HG03558 (cell line): ENCODE data around the gene GRM7.

Experiments used
- ATAC-seq: cut with Tn5 transposase; IDR thresholded peaks from one replicate; pipeline ENCODE4 v1.9.1; 2021; ENCODE audit warnings: moderate number of reproducible peaks; ENCODE audit not compliant: unreplicated experiment; ENCODE audit errors: extremely low read depth

GRM7 gene

DNA sequence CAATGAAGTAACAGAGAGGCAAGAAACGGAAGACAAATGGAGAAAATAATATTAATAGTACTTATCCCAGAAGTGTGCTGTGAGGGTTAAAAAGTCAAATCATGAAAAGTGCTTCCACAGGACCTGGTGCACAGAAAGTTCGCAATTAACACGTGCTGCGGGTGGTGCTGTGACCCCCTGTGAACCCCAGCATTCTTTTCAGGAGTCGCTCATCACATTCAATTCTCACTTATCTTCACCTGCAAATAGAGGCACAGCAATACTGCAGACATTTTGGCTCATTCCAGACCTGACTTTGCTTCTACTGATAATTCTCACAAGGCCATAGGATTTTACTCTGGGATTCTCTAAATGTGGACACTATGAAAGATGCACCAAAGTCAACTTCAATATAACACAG is 584.4 kb downstream of the GRM7 start:
- ATAC-seq: no peak

DNA sequence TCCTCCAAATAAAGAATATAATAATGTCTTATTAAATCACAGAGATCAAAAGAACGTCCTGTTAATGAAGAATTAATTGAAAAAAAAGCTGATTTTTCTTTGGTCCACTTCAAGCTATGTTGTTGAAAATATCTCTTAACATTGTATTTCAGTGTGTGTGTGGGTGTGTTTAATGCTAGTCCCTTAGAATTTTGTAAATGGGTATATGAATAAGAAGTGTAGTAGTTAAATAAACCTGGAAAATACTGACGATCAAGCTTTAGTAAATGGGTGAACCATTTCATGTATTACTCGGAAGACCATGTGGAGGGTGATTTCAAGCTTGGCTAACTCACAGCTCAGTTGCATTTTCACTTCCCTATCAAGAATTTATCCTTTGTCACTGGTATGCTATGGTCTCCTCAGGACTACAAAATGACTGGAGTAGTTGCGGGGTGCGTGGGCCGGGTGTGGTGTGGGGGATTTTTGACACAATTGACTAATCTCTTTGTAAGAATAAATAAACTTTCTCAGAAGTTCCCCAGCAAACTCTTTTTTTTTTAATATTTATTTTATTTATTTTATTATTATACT is 586.4 kb downstream of the GRM7 start:
- ATAC-seq: peak; percentile 83

DNA sequence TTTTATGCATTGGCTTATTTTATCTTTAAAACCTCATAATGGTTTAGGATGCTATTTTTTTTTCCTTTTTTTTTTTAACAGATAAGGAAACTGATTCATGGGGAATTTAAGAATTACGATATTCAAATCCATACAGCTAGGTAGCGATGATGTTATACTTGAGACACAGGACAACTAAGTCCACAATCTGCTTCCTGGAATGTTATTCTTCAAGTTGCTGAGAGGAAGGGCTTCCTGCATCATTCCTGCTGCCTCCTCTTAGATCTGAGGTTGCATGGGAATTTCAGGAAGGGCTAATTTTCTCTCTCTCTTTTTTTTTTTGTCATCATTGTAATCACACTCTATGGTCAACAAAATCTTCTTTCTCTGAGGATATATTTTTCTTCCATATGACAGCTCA is 595.5 kb downstream of the GRM7 start:
- no peak for ATAC-seq

DNA sequence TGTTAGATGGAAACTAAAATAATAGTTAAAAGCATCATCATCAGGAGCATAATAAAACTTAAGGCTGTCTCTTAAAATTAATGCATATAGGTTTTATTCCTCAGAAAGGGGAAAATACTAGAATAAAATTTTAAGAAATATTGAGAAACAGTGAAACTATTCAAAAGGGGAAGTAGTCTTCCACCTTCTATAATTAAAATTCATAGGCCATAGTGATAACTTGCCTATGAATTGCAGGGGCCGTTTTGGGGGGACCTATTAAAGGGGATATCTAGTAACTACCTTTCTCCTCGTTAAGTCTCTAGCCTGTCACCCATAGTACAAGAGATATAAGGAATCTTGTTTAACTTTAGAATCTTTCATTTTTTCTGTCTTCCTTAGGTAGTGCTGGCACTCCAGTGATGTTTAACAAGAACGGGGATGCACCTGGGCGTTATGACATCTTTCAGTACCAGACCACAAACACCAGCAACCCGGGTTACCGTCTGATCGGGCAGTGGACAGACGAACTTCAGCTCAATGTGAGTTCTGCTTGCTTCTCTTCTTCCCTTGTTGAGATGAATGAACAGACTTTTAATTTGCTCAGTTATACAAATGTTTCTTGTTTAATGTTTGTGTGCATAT is 600.4 kb downstream of the GRM7 start:
- ATAC-seq: no peak

DNA sequence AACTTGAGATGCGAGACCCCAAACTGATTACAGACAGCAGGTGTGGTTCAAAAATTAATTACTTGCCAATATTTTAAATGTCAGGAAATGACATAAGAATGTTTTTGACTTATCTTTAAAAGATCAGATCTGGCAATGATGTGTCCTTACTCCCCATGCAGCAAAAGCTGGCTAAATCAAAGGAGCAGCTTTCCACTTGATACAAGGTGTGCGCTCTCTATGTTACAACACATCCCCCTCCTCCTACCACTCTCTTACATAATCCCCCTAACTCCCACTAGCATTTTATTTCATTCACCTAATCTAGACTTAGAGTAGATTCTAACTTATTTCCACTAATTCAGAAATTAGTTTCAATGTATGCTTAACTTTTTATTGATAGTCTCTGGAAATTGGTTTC is 609.0 kb downstream of the GRM7 start:
- no peak for ATAC-seq

DNA sequence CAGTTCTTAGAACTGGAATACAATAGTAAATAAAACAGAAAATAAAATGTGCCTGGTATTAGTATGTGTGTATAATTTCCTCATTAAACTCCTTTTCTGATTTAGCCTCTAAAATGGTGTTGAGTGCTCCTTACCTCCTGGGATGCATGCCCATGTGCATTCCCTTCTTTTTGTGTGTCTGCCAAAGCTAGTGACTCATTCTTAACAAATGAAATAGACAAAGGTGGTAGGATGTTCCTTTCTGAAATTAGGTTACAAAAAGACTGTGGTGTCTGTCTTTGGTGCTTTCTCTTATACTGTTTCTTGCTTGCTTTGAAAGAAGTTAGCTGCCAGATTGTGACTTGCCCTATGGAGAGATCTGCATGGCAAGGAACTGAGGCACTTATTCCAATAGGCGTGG is 623.7 kb downstream of the GRM7 start:
- no peak for ATAC-seq

DNA sequence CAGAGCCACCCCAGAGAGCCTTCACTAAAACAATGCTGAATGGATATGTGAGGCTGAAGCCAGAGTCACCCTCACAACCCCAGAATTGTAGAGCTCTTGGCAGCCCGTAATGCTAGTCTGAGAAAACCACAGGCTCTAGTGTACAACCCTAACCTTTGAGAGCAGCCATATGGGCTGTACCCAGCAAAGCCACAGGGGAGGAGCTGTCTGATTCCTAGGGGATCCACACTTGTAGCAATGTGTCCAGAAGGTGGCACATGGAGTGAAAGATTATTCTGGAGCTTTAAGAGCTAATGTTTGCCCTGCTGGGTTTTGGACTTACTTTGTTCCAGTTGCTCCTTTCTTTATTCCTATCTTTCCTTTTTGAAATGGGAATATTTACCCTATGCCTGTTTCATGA is 626.8 kb downstream of the GRM7 start:
- ATAC-seq: no peak

DNA sequence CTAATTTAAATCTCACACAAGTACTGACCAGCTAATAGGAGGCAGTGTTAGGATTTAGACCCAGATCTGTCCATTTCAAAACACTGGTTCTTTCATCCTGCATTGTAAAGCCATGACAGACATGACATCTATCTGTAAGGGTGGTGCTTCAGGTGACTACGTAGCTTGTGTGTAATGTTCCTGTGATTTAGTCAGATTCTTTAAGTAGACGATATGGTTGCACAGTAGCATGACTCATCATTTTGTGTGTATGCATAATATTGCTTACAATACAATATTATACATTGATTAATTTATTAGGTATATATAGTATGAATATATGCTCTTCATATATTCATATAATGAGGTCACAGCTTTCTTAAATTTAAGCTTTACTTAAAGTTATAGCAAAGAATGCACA is 628.5 kb downstream of the GRM7 start:
- no peak for ATAC-seq

DNA sequence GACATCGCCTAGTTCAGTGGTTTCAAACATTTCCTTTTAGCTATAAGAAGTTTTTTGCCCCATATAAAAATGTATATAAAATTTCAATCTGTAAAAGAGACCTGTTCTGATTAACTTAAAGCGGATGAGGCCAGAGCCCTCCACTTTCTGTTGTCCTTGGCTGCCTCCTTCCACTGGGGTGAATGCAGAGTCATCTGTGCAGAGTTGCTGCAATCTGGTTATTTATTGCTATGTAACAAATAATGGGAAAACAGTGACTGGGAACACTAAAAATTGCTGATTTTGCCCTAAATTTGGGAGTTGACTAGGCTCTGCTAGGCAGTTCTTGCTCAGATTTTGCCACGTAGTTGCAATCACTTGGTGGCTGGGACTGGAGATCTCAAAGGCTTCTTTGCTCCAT is 637.8 kb downstream of the GRM7 start:
- ATAC-seq: no peak

DNA sequence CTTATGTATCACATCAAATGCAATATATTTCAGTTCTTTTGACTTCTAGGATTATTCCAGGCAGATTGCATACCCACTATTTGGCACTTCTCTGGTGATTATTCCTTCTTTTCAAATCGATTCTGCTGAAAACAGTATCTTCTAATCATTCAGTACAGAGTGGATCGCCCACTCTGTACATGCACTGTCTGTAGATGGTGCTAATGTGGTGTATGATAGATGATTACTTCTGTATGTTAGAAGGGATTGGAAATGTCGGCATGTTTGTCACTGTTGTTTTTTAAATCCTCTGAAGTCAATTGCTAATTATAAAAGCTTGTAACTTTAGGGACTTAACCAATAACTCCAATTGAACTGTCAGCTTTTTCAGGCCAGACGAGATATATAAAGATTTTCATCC is 642.5 kb downstream of the GRM7 start:
- no peak for ATAC-seq

DNA sequence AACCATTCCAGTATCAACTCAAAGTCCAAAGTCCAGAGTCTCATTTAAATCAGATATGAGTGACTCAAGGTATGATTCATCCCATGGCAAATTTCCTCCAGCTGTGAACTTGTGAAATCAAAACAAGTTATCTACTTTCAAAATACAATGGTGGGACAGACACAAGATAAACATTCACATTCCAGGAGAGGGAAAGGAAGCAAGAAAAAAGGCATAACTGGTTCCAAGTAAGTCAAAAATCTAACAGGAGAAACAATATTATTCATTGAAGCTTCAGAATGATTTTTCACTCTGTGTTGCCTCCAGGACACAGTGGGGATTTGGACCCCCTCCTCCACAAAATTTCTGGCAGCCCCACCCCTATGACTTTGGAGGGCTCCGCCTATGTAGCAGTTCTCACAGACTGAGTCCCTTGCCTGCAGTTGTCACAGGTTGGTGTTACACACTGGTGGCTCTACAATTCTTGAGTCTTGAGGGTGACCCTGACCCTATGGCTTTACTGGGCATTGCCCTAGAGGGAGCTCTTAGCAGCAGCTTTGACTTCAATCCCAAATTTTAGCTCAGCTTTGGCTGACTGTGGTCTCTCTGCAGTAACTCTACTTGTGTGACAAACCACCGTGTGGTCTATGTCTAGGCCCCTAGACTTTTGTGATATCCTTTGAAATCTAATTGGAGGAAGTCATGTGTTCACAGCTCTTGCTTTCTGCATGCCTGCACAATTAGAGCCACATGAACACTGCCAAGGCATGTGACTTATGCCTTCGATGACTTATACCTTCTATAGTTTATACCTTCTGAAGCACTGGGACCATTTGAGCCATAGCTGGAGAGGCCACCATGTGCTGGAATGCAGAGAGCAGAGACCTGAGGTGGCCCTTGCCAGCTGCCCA is 644.2 kb downstream of the GRM7 start:
- no peak for ATAC-seq

DNA sequence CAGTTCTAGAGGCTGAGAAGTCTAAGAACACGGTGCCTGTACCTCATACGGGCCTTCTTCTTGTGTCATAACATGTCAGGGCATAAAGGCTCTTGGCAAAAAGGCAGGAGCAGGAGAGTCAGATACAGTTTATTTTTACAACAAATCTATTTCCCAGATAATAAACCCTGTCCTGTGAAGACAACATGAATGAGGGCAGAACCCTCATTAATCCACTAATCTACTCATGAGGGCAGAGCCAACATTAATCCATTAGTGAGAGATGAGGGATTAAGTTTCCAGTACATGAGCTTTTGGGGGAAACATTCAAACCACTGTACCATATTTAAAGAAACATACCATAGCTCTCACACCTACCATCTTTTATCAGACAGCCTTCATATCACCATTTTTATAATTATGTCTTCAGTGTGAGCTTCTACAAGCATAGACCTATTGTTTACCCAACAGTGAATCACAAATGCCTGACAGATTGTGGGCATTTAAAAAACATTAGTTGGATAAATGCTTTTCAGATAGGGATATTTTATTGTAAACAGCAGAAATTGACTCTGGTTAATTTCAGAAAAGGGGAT is 645.8 kb downstream of the GRM7 start:
- ATAC-seq: no peak

DNA sequence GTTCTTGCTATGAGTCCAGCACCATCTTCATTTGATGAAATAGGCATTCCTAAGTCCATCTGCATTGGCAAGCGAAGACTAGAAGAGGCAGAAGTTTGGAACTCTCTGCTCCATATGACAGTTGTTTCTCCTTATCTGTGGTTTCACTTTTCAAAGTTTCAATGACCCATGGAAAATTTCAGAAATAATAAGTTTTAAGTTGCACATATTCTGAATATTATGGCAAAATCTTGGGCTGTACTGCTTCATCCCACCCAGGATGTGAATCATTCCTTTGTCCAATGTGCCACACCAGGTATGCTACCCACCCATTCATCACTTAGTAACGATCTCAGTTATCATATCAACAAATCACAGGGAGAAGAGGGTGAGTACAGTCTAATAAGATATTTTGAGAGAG is 647.9 kb downstream of the GRM7 start:
- ATAC-seq: no peak

DNA sequence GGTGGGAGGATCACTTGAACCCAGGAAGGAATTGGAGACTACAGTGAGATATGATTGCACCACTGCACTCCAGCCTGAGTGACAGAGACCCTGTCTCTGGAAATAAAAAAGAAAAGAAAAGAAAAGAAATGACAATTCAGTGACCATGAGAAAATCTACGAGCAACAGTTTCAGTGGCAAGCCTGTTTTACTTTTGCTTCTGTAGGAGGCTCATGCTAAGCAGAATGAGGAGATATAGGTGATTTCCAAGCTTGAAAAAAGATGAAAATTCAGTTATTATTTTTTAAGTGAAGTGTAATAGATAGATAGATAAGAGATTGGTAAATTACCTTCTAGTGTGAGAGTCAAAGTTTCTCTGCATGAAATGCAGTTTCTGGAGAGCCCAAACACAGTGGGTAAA is 651.1 kb downstream of the GRM7 start:
- no peak for ATAC-seq

DNA sequence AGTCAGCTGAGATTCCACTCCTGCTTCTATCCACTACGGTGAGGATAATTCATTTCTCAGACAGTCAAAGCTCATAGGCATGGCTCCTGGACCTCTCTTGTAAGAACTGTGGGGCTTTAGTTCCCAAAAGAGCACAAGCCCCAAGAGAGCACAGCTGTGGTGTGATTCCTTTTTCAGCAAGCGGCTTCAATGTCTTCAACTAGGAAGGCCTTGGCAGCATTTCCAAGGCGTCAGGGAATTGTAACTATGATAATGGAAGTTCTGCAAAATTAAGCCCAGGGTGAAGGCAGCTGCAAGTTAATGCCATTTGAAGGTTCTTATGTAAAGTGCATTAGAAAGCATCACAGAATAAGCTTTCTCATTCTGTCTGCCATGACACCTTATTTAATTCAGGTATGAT is 657.1 kb downstream of the GRM7 start:
- no peak for ATAC-seq

DNA sequence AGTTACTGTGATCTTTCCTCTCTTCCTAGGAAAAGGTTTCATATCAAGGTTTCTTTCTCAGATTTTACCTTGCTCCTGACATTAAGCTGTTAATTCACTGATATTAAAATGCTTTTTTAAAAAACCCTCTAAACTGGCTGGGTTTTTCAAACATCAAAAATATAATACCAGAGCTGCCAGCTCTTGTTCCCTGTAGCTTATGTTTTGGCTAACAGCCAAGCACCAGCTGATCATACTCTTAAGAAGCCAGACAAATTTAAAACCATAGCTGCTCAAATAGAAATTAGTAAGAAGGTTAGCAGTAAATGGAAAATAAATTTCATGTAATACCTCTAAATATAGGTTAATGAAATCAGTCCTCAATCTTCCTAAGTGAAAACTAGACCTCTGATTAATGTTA is 657.5 kb downstream of the GRM7 start:
- ATAC-seq: no peak

DNA sequence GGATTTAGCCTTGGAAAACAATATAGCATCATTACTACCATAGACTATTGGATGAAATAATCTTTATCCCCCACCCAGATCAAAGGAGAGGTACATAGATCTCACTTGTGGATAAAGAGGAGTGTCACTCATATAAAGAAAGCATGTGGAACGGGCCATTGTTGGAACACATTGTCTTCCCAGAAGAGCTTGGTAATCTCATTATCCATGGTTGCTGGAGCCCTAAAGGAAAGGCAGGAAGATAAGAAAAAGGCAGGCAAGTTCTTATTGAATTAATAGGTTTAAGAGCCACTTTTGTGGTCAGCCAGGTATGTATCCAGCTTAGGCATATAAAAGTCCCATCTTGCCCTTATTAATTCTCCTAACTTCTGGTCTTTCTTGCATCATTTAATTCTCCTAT is 659.1 kb downstream of the GRM7 start:
- no peak for ATAC-seq

DNA sequence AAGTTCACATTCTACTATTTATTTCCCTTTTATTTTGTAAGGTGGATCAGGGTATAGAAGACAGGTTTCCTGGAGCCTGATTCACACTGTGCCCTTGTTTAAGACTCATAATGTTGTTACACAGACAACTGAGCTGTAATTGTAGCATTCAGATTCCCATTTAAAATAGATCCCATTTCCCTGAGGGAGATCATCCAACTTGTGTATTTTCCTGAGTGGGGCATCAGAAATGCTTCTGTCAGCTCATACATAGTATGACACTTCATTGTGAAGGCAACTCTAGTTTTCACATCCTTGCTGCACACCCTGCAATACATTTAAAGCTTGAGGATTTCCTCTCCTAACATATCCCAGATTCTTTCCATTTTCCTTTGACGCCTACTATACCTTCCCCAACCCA is 659.7 kb downstream of the GRM7 start:
- ATAC-seq: no peak

DNA sequence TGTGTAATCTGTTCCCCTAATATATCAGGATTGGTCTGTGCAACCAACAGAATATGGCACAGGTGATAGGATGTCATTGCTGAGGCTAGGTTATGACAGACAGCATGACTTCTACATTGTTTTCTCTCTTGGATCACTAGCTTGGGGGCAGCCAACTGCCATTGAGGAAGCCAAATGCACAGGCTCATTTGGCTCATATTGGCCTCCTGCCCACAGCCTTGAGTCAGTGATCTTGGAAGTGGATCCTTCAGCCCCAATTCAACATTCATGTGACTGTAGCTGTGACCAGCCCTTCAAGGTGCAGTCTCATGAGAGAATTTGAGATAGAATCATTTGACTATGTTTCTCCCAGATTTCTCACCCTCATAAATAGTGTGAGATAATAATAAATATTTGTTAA is 675.6 kb downstream of the GRM7 start:
- ATAC-seq: no peak

DNA sequence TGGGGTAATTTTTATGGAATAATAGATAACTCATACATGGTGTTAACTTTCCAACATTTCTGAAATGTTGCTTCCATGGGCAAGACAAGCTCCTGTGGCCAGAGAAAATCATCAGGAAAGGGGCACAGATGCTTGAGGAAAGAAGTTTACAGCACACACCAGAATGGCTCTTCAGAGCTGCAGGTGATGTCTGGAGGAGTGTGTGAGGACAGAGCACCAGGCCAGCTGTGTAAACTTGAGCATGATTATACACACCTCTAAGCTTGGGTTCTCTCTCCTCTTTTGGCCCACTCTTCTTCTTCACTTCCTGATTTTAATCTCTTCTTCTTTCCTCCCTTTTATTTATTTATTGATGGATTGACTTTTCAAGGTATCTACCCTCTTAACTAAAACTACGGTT is 676.0 kb downstream of the GRM7 start:
- ATAC-seq: no peak

DNA sequence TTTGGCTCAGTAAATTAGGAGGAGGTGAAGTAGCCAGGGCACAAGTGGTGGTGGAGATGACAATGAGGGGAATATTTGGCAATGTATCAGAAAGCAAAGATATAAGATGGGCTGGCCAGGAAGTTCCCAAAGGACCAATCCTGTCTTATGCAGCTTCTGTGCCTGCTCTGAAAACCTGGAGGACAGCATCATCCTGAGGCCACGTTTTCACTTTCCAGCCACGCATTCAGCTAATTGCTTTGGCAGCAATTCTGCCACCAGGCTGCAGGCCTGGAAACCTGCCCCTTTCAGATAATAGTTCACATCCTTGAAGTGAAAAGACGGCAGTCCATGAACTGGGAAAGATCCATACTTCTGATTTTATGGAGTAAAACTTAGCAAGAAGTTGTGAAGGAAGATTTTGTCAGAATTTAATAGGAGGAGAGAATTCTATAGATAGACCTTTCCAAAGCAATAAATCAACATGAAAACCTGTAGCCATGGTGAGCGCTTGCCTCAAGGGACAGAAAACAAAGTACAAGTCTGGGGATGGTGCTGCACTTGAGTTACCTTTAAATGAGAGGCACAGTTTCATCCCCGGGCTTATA is 682.5 kb downstream of the GRM7 start:
- no peak for ATAC-seq
